Right lobe of liver (tissue), 4 donors: ENCODE measurements around the gene NCR3LG1.

Experiments used
- CTCF ChIP-seq, 4 donors: fragments of 200-600 bp in 3 of 4; fragments of 450-650 bp in 1 of 4; IDR thresholded peaks; one replicate each; pipeline versions ENCODE4 v1.5.1 to v1.8.0; 2016 to 2022; ENCODE audit warnings: antibody characterized with exemption in 4 of 4, mild to moderate bottlenecking in 2 of 4
- POLR2A ChIP-seq: fragments of 450-650 bp; IDR thresholded peaks from one replicate; pipeline ENCODE4 v1.6.1; 2017; ENCODE audit warnings: antibody characterized with exemption, mild to moderate bottlenecking
- donor health status: DM: no; HTN: no; CAD: no.
- donor health status: DM: no; HTN: no; CAD: no.
- donor health status: DM: no; HTN: yes; CAD: no.

DNA sequence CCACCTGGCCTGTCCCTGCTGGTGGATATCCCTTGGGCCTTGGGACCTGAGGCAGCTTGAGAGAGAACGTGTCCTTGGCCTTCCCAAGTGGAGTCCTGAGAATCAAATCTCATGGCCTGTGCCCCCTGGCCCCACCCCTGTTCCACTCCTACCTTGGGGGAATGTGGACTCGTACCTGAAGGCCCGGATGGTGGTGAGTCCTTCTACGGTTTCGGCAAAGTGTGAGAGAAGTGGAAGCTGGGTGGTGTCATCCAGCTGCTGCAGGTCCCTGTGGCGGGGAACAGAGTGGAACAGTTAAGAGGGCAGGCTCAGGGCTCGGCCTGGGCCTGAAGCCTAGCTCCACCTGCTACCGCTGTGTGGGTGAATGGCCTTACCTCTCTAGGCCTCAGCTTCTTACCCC, 50.9 kb downstream of the NCR3LG1 start:
- TF ChIP-seq POLR2A, result no peak
- TF ChIP-seq CTCF (IDR thresholded peaks at IDR 0.05), result no peak
